Spleen (tissue), 11 donors: ENCODE results near the gene HDAC4. TPM values are rescaled to one million over a fixed set of nuclear protein-coding genes. Genes with fewer than 3 reads are reported as not detected.

Experiments used
- DNase-seq: peaks from one replicate; pipeline ENCODE4 v3.0.0-alpha.2; 2020
- H3K27ac ChIP-seq, 8 donors: fragments of 200-600 bp; sonication (generic) in 7 of 8; 1 replicate in 4 of 8; 2 replicates in 4 of 8; pipeline versions ENCODE4 v1.5.0 to v1.8.0; 2016 to 2021; ENCODE audit warnings: inconsistent platforms in 4 of 8, mild to moderate bottlenecking in 4 of 8, moderate library complexity in 1 of 8
- H3K27me3 ChIP-seq, 7 donors: fragments of 200-600 bp; sonication (generic) in 6 of 7; replicated peaks in 1 of 7; 1 replicate in 4 of 7; 2 replicates in 3 of 7; pipeline versions ENCODE4 v1.5.0 to v1.8.0; 2016 to 2021; ENCODE audit warnings: inconsistent platforms in 3 of 7, mild to moderate bottlenecking in 1 of 7
- H3K36me3 ChIP-seq, 6 donors: fragments of 200-600 bp; sonication (generic) in 5 of 6; 1 replicate in 4 of 6; 2 replicates in 2 of 6; pipeline versions ENCODE4 v1.5.0 to v1.8.0; 2016 to 2021; ENCODE audit warnings: inconsistent platforms in 2 of 6
- H3K4me1 ChIP-seq, 6 donors: fragments of 200-600 bp; sonication (generic) in 5 of 6; 1 replicate in 3 of 6; 2 replicates in 3 of 6; pipeline versions ENCODE4 v1.5.0 to v1.8.0; 2016 to 2021; ENCODE audit warnings: inconsistent platforms in 3 of 6
- H3K4me3 ChIP-seq, 8 donors: fragments of 200-600 bp; sonication (generic) in 7 of 8; 1 replicate in 4 of 8; 2 replicates in 4 of 8; pipeline versions ENCODE4 v1.5.0 to v1.8.0; 2016 to 2021; ENCODE audit warnings: inconsistent platforms in 4 of 8, mild to moderate bottlenecking in 4 of 8, moderate library complexity in 2 of 8
- H3K9me3 ChIP-seq, 8 donors: fragments of 200-600 bp; sonication (generic) in 7 of 8; 1 replicate in 4 of 8; 2 replicates in 4 of 8; pipeline versions ENCODE4 v1.5.0 to v1.8.0; 2016 to 2021; ENCODE audit warnings: inconsistent platforms in 4 of 8
- POLR2A ChIP-seq, 3 donors: fragments of 450-650 bp; IDR thresholded peaks; one replicate each; pipeline ENCODE4 v1.5.1; 2017; ENCODE audit warnings: antibody characterized with exemption in 3 of 3, mild to moderate bottlenecking in 1 of 3
- POLR2AphosphoS5 ChIP-seq, 3 donors: sonication (generic); formaldehyde crosslinking; IDR thresholded peaks; one replicate each; pipeline ENCODE4 v1.5.1; 2017; ENCODE audit warnings: antibody characterized with exemption in 3 of 3
- WGBS, 5 donors: extraction: QIAGEN DNeasy Blood & Tissue Kit in 3 of 5; methylation state at CpG; one replicate each; pipeline versions ENCODE4 v1.1.5 to v1.1.7; 2013 to 2018; 5-methylcytosine and 5-hydroxymethylcytosine counted together
- intact Hi-C: fragments of 100-400 bp; cut with DNase I; formaldehyde crosslinking; loops from one replicate; pipeline ENCODE4 v1.15.0; 2023; ENCODE audit warnings: low total_unique reads
- polyA plus RNA-seq, 3 donors: library from polyadenylated mRNA; stranded (reverse); fragments of 200-250 nt; gene quantifications; one replicate each; pipeline ENCODE4 v1.2.1, GENCODE V29; 2013
- total RNA-seq, 7 donors: library from RNA; depleted of rRNA in 3 of 7; stranded (reverse); fragments of >200 nt in 3 of 7; fragmentation: NEBNext Ultra II Directional in 4 of 7; extraction: Animal tissue kit (Norgen Biotek cat#: 25700) in 4 of 7; gene quantifications; one replicate each; pipeline versions ENCODE4 v1.1.0 to v1.2.1, GENCODE V29; 2016 to 2021
- TF ChIP-seq, protein P1 (sequence below), 11 experiments: fragments of 200-600 bp in 7 of 11; fragments of 450-650 bp in 4 of 11; sonication (generic) in 4 of 11; IDR thresholded peaks in 8 of 11; conservative IDR thresholded peaks in 3 of 11; 1 replicate in 7 of 11; 2 replicates in 4 of 11; pipeline versions ENCODE4 v1.4.0 to v1.8.0; 2016 to 2021; ENCODE audit warnings: antibody characterized with exemption in 11 of 11, inconsistent platforms in 4 of 11, mild to moderate bottlenecking in 1 of 11
- donor health status: healthy with polysubstance abuse.
- donor health status: DM: no; HTN: no; CAD: no; lungs with moderate emphysema.
- donor health status: DM: no; HTN: no; CAD: no.
- donor health status: Bipolar disorder and iron deficiency.
- donor health status: healthy.
- donor health status: DM: no; HTN: no; CAD: no.
- donor health status: DM: yes; HTN: yes; CAD: no.

The HDAC4 gene
- total and polyA plus RNA-seq, 10 donors: 3.2 to 122 (median 69.5) TPM

DNA sequence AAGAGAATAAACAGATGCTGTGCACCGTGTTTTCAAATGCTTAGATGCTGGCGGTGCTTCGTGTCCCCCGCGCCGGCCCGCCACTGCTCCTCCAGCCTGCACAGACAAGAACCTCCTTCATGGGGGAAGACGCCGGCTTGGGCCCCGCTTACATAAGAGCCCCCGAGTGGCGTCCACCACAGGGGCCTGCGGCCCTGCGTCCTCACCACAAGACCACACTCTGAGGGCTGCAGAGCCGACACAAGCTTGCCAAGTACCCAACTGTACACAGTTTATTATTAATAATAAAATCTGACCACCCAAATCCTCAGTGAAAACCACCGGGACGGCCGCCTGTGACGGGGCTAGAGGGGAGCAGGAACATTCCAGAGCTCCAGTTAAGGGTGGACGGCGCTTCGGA is 232.2 kb downstream of the HDAC4 start:
- Histone ChIP-seq H3K27ac (no peak overlapping the region), H3K4me3 (no peak overlapping the region), H3K9me3 (peaks cover 9 to 33% (median 32%) of the 10 kb centered on the region in 8 donors), H3K4me1 (peaks cover 0 to 15% (median 3%) of the 10 kb centered on the region in 6 donors), H3K36me3 (peaks cover 3 to 80% (median 16%) of the 10 kb centered on the region in 6 donors), H3K27me3 (no peaks in the 10 kb centered on the region)
- TF ChIP-seq POLR2AphosphoS5 (IDR thresholded peaks at IDR 0.05) (no peak), POLR2A (IDR thresholded peaks at IDR 0.05) (no peak)
- TF ChIP-seq, protein P1, sequence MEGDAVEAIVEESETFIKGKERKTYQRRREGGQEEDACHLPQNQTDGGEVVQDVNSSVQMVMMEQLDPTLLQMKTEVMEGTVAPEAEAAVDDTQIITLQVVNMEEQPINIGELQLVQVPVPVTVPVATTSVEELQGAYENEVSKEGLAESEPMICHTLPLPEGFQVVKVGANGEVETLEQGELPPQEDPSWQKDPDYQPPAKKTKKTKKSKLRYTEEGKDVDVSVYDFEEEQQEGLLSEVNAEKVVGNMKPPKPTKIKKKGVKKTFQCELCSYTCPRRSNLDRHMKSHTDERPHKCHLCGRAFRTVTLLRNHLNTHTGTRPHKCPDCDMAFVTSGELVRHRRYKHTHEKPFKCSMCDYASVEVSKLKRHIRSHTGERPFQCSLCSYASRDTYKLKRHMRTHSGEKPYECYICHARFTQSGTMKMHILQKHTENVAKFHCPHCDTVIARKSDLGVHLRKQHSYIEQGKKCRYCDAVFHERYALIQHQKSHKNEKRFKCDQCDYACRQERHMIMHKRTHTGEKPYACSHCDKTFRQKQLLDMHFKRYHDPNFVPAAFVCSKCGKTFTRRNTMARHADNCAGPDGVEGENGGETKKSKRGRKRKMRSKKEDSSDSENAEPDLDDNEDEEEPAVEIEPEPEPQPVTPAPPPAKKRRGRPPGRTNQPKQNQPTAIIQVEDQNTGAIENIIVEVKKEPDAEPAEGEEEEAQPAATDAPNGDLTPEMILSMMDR (IDR thresholded peaks at IDR 0.05 in 8 of 11, conservative IDR thresholded peaks at IDR 0.05 in 3 of 11): no peak
- intact Hi-C loops: no loop called here
- DNase-seq: peak; percentile 62
- 95 to 98% (median 96%) methylated on average over 22 of the region's 22 CpGs for WGBS, 5 donors

DNA sequence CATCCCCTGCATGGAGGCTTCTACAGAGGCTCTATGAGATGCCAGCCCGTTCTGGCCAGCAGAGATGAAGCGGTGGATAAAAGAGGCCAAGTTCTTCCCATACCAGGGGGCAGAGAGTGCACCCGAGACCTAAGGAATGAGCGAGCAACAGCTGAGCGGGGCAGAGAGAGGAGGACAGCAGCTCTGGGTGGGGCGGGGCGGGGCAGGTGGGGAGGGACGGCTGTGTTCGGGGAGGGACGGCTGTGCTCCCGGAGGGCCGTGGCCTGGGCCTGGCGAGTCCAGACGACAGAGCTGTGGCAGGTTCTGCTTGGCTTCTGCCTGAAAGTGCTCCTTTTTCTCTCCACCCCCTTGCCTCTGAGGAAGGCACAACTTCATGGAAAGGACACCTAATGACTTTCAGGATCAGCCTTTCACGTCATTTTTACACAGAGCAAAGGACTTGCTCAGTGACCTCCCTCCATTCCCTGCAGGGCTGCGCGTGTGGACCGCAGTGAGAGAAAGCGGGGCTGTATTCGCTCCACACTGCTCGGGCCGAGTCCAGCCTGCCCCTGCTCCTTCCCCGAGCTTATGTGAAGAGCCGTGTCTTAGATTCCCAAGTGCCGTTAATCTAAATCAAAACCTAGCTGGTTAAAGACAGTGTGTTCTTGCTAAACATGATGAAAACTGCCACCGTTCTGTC is 232.9 kb downstream of the HDAC4 start:
- intact Hi-C loops: no loop called here
- peaks cover 0 to 15% (median 3%) of the 10 kb centered on the region in 6 donors for H3K4me1 ChIP-seq
- 93 to 96% (median 94%) methylated on average over 26 of the region's 26 CpGs for WGBS, 5 donors
- no peak for TF ChIP-seq POLR2A (IDR thresholded peaks at IDR 0.05)
- TF ChIP-seq, protein P1 (IDR thresholded peaks at IDR 0.05 in 8 of 11, conservative IDR thresholded peaks at IDR 0.05 in 3 of 11): no peak
- no peak for TF ChIP-seq POLR2AphosphoS5 (IDR thresholded peaks at IDR 0.05)
- H3K27ac ChIP-seq: no peak overlapping the region
- peaks cover 3 to 85% (median 22%) of the 10 kb centered on the region in 6 donors for H3K36me3 ChIP-seq
- peak; percentile 55 for DNase-seq
- peaks cover 9 to 27% (median 25%) of the 10 kb centered on the region in 8 donors for H3K9me3 ChIP-seq
- no peak overlapping the region for H3K4me3 ChIP-seq
- no peaks in the 10 kb centered on the region for H3K27me3 ChIP-seq

DNA sequence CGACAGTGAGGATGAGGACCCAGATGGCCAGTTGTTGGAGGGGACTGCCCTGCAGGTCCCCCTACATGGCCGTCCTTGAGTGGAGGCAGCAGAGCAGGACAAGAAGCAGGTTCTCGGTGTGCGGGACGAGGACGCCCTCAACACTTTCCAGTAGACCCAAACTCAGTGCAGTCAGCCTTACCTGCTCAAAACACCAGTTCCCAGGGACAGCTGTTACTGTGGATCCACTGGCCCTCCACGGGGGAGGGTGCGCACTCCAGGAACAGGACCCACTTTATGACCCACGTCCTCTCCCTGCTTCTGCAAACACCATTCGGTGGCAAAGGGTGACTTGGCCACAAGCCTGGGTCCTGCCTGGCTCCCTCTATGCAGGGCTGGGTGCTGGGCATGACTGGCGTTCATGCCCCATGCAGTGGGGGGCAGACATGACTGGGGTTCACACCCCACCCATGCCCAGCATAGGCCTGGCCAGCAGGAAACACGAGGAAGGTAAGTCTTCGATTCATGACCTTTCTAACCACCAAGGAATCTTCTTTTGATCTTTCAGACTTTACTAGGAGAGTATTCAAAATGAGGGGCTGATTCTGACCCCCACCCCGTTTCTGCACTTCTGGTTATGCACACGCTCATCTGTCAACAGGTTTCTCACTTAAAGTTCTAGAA is 233.7 kb downstream of the HDAC4 start:
- Histone ChIP-seq H3K36me3 (peaks cover 3 to 87% (median 29%) of the 10 kb centered on the region in 6 donors), H3K27me3 (no peaks in the 10 kb centered on the region)

More for the DNA sequence above, 233.7 kb downstream of the HDAC4 start:
- H3K27ac ChIP-seq: no peak overlapping the region
- peaks cover 0 to 15% (median 3%) of the 10 kb centered on the region in 6 donors for H3K4me1 ChIP-seq
- no peak overlapping the region for H3K4me3 ChIP-seq
- DNase-seq: peak; percentile 59
- 92 to 97% (median 94%) methylated on average over 13 to 15 of the region's 15 CpGs for WGBS, 5 donors
- H3K9me3 ChIP-seq: peaks cover 9 to 19% (median 17%) of the 10 kb centered on the region in 8 donors
- TF ChIP-seq POLR2AphosphoS5 (IDR thresholded peaks at IDR 0.05): peak in 1 of 3 donors; percentile 24
- TF ChIP-seq, protein P1 (IDR thresholded peaks at IDR 0.05 in 8 of 11, conservative IDR thresholded peaks at IDR 0.05 in 3 of 11): no peak
- intact Hi-C loops: no loop called here
